Parathyroid adenoma (tissue), 2 donors: ENCODE data around the gene ZNF154.

ENCODE experiments used
- H2AFZ ChIP-seq: fragments of 300-600 bp; sonication (generic); one replicate; pipeline ENCODE4 v1.7.0; 2017; ENCODE audit warnings: antibody characterized with exemption, mild to moderate bottlenecking
- H3K27ac ChIP-seq: fragments of 300-600 bp; sonication (generic); one replicate; pipeline ENCODE4 v1.7.0; 2017
- H3K27me3 ChIP-seq: fragments of 300-600 bp; sonication (generic); one replicate; pipeline ENCODE4 v1.7.0; 2017; ENCODE audit warnings: low read length; ENCODE audit not compliant: control insufficient read depth, insufficient read depth
- H3K36me3 ChIP-seq: fragments of 300-600 bp; sonication (generic); one replicate; pipeline ENCODE4 v1.7.0; 2017; ENCODE audit warnings: low read length; ENCODE audit not compliant: control insufficient read depth, insufficient read depth
- H3K4me1 ChIP-seq: fragments of 300-600 bp; sonication (generic); one replicate; pipeline ENCODE4 v1.7.0; 2017; ENCODE audit warnings: control low read depth
- H3K4me2 ChIP-seq: fragments of 300-600 bp; sonication (generic); one replicate; pipeline ENCODE4 v1.7.0; 2017; ENCODE audit warnings: low read length
- H3K4me3 ChIP-seq: fragments of 300-600 bp; sonication (generic); one replicate; pipeline ENCODE4 v1.7.0; 2017; ENCODE audit warnings: low read depth, low read length
- H3K79me2 ChIP-seq: fragments of 300-600 bp; sonication (generic); one replicate; pipeline ENCODE4 v1.7.0; 2017; ENCODE audit warnings: control low read depth
- H3K9ac ChIP-seq: fragments of 300-600 bp; sonication (generic); one replicate; pipeline ENCODE4 v1.7.0; 2017; ENCODE audit warnings: mild to moderate bottlenecking
- H3K9me3 ChIP-seq: fragments of 300-600 bp; sonication (generic); one replicate; pipeline ENCODE4 v1.7.0; 2017; ENCODE audit warnings: low read length; ENCODE audit not compliant: control insufficient read depth
- TF ChIP-seq, protein P1 (sequence below): fragments of 300-600 bp; sonication (generic); IDR thresholded peaks from one replicate; pipeline ENCODE4 v1.7.0; 2017; ENCODE audit warnings: antibody characterized with exemption, mild to moderate bottlenecking
- donor health status: primary hyperparathyroidism.

The ZNF154 gene

DNA sequence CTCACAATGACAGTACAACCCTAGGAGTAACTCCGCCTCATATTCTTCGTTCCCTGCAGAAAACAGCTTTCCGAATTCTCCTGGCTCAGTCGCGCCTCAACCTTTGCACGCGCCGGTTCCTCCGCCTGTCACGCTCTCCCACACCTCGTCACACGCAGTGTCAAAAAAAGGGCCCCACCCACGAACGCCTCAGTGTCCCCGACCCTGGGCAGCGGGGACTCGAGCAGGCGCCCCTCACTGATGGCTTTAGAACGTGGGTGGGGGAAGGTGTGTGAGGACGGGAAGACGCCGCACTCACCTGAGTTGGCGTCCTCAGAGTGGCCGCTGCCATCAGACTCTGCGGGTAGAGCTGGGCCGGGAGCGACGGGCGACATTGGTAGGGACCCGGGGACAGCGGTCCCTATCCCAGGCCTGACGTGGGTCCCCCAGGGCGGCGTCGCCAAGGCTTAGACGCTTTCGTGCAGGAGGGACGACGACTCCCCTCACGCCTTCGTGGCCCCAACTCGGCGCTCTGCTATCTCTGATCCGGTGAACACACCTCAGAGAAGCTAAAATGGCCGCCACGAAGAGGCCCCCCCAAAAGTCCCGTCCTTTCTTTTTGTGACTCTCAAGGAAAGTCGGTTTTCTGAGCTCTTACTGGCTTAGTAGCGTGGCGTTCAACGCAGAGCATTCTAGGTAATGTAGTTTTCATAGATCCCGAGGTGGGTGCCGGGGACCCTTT lies at the start of gene ZNF154:
TSS of gene ZNF154 (minus strand) at position 564 of the 721 bp plus-strand sequence. CDS start at position 331, 233 bp downstream.
- H3K36me3 ChIP-seq, result no peaks in the 10 kb centered on the region
- H2AFZ ChIP-seq, result peak within 1 kb of the TSS; percentile 75
- peaks cover 29% of the 10 kb centered on the region for H3K79me2 ChIP-seq
- peak within 1 kb of the TSS; percentile 82 for H3K27ac ChIP-seq
- H3K27me3 ChIP-seq, result no peaks in the 10 kb centered on the region
- H3K4me2 ChIP-seq, result peak within 1 kb of the TSS; percentile 64
- peaks cover 5% of the 10 kb centered on the region for H3K4me1 ChIP-seq
- no peaks in the 10 kb centered on the region for H3K9me3 ChIP-seq
- peak within 1 kb of the TSS; percentile 56 for H3K4me3 ChIP-seq
- H3K9ac ChIP-seq, result peak within 1 kb of the TSS; percentile 2
- TF ChIP-seq, protein P1, sequence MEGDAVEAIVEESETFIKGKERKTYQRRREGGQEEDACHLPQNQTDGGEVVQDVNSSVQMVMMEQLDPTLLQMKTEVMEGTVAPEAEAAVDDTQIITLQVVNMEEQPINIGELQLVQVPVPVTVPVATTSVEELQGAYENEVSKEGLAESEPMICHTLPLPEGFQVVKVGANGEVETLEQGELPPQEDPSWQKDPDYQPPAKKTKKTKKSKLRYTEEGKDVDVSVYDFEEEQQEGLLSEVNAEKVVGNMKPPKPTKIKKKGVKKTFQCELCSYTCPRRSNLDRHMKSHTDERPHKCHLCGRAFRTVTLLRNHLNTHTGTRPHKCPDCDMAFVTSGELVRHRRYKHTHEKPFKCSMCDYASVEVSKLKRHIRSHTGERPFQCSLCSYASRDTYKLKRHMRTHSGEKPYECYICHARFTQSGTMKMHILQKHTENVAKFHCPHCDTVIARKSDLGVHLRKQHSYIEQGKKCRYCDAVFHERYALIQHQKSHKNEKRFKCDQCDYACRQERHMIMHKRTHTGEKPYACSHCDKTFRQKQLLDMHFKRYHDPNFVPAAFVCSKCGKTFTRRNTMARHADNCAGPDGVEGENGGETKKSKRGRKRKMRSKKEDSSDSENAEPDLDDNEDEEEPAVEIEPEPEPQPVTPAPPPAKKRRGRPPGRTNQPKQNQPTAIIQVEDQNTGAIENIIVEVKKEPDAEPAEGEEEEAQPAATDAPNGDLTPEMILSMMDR, result no peak

DNA sequence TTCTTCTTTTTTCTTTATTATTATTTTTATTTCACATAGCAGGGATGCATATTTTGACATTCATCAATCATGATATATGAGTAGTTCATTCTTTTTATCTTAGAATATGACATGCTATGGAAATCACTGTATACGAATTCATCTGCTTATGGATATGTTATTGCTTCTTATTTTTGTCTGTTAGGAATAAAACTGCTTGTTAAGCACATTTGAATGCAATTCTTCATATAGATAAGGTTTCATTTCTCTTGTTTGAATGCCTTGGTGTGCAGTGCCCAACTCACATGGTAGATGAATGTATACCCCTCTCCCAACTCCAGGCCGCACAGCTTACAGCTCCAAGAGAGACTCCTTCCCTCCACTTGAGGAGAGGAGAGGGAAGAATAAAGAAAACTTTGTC lies 48.9 kb upstream of the ZNF154 start:
- H3K4me1 ChIP-seq, result no peaks in the 10 kb centered on the region

DNA sequence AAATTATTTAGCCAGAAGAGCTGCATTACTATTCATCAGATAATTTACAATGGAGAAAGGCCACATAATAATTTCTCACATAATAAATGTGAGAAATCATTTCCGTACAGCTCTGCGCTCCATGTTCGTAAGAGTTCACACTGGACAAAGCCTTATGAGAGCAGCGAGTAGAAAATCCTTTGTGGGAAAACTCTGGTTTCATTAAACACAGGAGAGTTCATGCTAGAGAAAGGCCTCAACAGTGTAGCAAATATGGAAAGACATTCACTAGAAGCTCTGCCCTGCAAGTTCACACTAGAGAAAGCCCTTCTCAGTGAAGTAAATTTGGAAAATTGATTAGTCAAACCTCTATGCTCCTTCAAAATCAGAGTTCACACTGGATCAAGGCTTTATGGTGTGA lies 46.0 kb upstream of the ZNF154 start:
- Histone ChIP-seq H3K4me3 (no peak overlapping the region), H3K4me2 (no peak overlapping the region), H3K79me2 (peaks cover 19% of the 10 kb centered on the region), H3K36me3 (no peaks in the 10 kb centered on the region), H3K9me3 (no peaks in the 10 kb centered on the region), H3K9ac (no peak overlapping the region), H3K27me3 (no peaks in the 10 kb centered on the region), H3K27ac (no peak overlapping the region), H3K4me1 (no peaks in the 10 kb centered on the region), H2AFZ (no peak overlapping the region)
- TF ChIP-seq, protein P1, result no peak

More for the DNA sequence above, 48.9 kb upstream of the ZNF154 start:
- no peak overlapping the region for H2AFZ ChIP-seq
- no peak overlapping the region for H3K4me2 ChIP-seq
- H3K79me2 ChIP-seq, result peaks cover 12% of the 10 kb centered on the region
- no peak overlapping the region for H3K27ac ChIP-seq
- H3K9me3 ChIP-seq, result no peaks in the 10 kb centered on the region
- TF ChIP-seq, protein P1, result no peak
- H3K27me3 ChIP-seq, result no peaks in the 10 kb centered on the region
- H3K9ac ChIP-seq, result no peak overlapping the region
- H3K36me3 ChIP-seq, result no peaks in the 10 kb centered on the region
- H3K4me3 ChIP-seq, result no peak overlapping the region

DNA sequence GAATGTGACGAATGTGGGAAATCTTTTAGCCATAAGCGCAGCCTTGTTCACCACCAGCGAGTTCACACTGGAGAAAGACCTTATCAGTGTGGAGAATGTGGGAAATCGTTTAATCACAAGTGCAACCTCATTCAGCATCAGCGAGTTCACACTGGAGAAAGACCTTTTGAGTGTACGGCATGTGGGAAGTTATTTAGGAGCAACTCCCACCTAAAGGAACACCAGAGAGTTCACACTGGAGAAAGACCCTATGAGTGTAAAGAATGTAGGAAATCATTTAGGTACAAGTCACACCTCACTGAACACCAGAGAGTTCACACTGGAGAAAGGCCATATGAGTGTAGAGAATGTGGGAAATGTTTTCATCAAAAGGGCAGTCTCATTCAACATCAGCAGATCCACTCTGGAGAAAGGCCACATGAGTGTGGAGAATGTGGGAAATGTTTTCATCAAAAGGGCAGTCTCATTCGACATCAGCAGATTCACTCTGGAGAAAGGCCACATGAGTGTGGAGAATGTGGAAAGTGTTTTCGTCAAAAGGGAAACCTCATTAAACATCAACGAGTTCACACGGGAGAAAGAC lies 45.2 kb upstream of the ZNF154 start:
- Histone ChIP-seq H3K27ac (no peak overlapping the region), H3K27me3 (no peaks in the 10 kb centered on the region), H3K4me3 (no peak overlapping the region), H2AFZ (no peak overlapping the region), H3K36me3 (no peaks in the 10 kb centered on the region), H3K4me1 (peaks cover 5% of the 10 kb centered on the region), H3K9ac (no peak overlapping the region), H3K9me3 (no peaks in the 10 kb centered on the region), H3K79me2 (peaks cover 24% of the 10 kb centered on the region), H3K4me2 (no peak overlapping the region)
- TF ChIP-seq, protein P1, result no peak
